H9 (cell line): ENCODE results near the gene OPN4. TPM values are rescaled to one million over a fixed set of nuclear protein-coding genes. Genes with fewer than 3 reads are reported as not detected.

Source experiments
- DNase-seq: peaks from one replicate; pipeline ENCODE4 v3.0.0-alpha.2; 2017
- H2AFZ ChIP-seq: one replicate; pipeline ENCODE4 v1.6.1; 2013; ENCODE audit warnings: mild to moderate bottlenecking, low read length, control low read depth, moderate library complexity
- H2AK5ac ChIP-seq: 2 replicates; pipeline ENCODE4 v1.6.1; 2013; ENCODE audit warnings: low read length, control low read depth, mixed read lengths; ENCODE audit not compliant: insufficient read length
- H2BK120ac ChIP-seq: one replicate; pipeline ENCODE4 v1.6.1; 2013; ENCODE audit warnings: low read depth, mild to moderate bottlenecking, low read length, control low read depth, inconsistent platforms; ENCODE audit not compliant: poor library complexity, severe bottlenecking
- H2BK12ac ChIP-seq: 2 replicates; pipeline ENCODE4 v1.6.1; 2013; ENCODE audit warnings: low read length, control low read depth, mixed read lengths, low read depth; ENCODE audit not compliant: insufficient read length
- H2BK15ac ChIP-seq: 2 replicates; pipeline ENCODE4 v1.6.1; 2013; ENCODE audit warnings: low read depth, low read length, control low read depth
- H2BK20ac ChIP-seq: one replicate; pipeline ENCODE4 v1.6.1; 2013; ENCODE audit warnings: low read depth, mild to moderate bottlenecking, low read length, control low read depth, inconsistent platforms; ENCODE audit not compliant: poor library complexity, severe bottlenecking
- H2BK5ac ChIP-seq: 2 replicates; pipeline ENCODE4 v1.6.1; 2013; ENCODE audit warnings: low read length, control low read depth, mixed read lengths; ENCODE audit not compliant: insufficient read length
- H3K14ac ChIP-seq: 2 replicates; pipeline ENCODE4 v1.6.1; 2013; ENCODE audit warnings: low read length, control low read depth; ENCODE audit not compliant: insufficient read depth
- H3K18ac ChIP-seq: 2 replicates; pipeline ENCODE4 v1.6.1; 2013; ENCODE audit warnings: low read depth, mild to moderate bottlenecking, mixed read lengths, low read length, control low read depth; ENCODE audit not compliant: insufficient read length
- H3K23ac ChIP-seq: 2 replicates; pipeline ENCODE4 v1.6.1; 2013; ENCODE audit warnings: low read length, control low read depth, mixed read lengths, low read depth; ENCODE audit not compliant: insufficient read length
- H3K23me2 ChIP-seq: 2 replicates; pipeline ENCODE4 v1.6.1; 2013; ENCODE audit warnings: low read depth, mild to moderate bottlenecking, mixed read lengths, low read length, control low read depth; ENCODE audit not compliant: insufficient read length, poor library complexity, severe bottlenecking
- H3K27ac ChIP-seq: 2 replicates; pipeline ENCODE4 v1.5.1; 2013; ENCODE audit warnings: low read length, control low read depth, mixed read lengths, low read depth; ENCODE audit not compliant: insufficient read length
- H3K27me3 ChIP-seq: 2 replicates; pipeline ENCODE4 v1.6.1; 2013; ENCODE audit warnings: low read length, control low read depth, inconsistent platforms; ENCODE audit not compliant: insufficient read depth
- H3K4ac ChIP-seq: 2 replicates; pipeline ENCODE4 v1.6.1; 2013; ENCODE audit warnings: low read depth, mild to moderate bottlenecking, control low read depth, inconsistent platforms, low read length, moderate library complexity
- H3K4me1 ChIP-seq: 2 replicates; pipeline ENCODE4 v1.6.1; 2013; ENCODE audit warnings: low read length, control low read depth, inconsistent platforms; ENCODE audit not compliant: insufficient read depth
- H3K4me2 ChIP-seq: 2 replicates; pipeline ENCODE4 v1.6.1; 2013; ENCODE audit warnings: low read length, control low read depth, mixed read lengths; ENCODE audit not compliant: insufficient read length, insufficient read depth
- H3K56ac ChIP-seq: 2 replicates; pipeline ENCODE4 v1.6.1; 2013; ENCODE audit warnings: low read depth, mild to moderate bottlenecking, mixed read lengths, low read length, control low read depth; ENCODE audit not compliant: insufficient read length
- H3K79me1 ChIP-seq: 2 replicates; pipeline ENCODE4 v1.6.1; 2013; ENCODE audit warnings: low read depth, mild to moderate bottlenecking, moderate library complexity, low read length, control low read depth, inconsistent platforms; ENCODE audit not compliant: insufficient read depth, poor library complexity, severe bottlenecking
- H3K79me2 ChIP-seq: 2 replicates; pipeline ENCODE4 v1.6.1; 2013; ENCODE audit warnings: low read length, control low read depth, inconsistent platforms; ENCODE audit not compliant: insufficient read depth
- H3K9ac ChIP-seq: 2 replicates; pipeline ENCODE4 v1.6.1; 2013; ENCODE audit warnings: low read length, control low read depth, mixed read lengths; ENCODE audit not compliant: insufficient read length; ENCODE audit errors: extremely low read depth
- H3K9me3 ChIP-seq: one replicate; pipeline ENCODE4 v1.6.1; 2013; ENCODE audit warnings: low read depth, low read length, inconsistent platforms; ENCODE audit not compliant: control insufficient read depth
- H3T11ph ChIP-seq: one replicate; pipeline ENCODE4 v1.6.1; 2013; ENCODE audit warnings: mild to moderate bottlenecking, low read length, control low read depth, inconsistent platforms
- H4K20me1 ChIP-seq: one replicate; pipeline ENCODE4 v1.6.1; 2013; ENCODE audit not compliant: control insufficient read depth, insufficient read length, insufficient read depth
- H4K5ac ChIP-seq: 2 replicates; pipeline ENCODE4 v1.6.1; 2013; ENCODE audit warnings: low read depth, mild to moderate bottlenecking, mixed read lengths, low read length, control low read depth; ENCODE audit not compliant: insufficient read length
- H4K8ac ChIP-seq: replicated peaks from 2 replicates; pipeline ENCODE4 v1.6.1; 2013; ENCODE audit warnings: low read length, control low read depth, mixed read lengths, low read depth; ENCODE audit not compliant: insufficient read length
- H4K91ac ChIP-seq: 2 replicates; pipeline ENCODE4 v1.6.1; 2013; ENCODE audit warnings: low read depth, mild to moderate bottlenecking, moderate library complexity, mixed read lengths, low read length, control low read depth; ENCODE audit not compliant: insufficient read length
- H3K27ac Mint-ChIP-seq, 3 experiments: 2 replicates in 2 of 3; 3 replicates in 1 of 3; pipeline ENCODE4 v1.8.0; 2020 to 2021; ENCODE audit warnings: mixed read lengths in 3 of 3, mild to moderate bottlenecking in 1 of 3, moderate library complexity in 1 of 3
- H3K27me3 Mint-ChIP-seq: 2 replicates; pipeline ENCODE4 v1.8.0; 2021; ENCODE audit warnings: low read depth, mild to moderate bottlenecking, moderate library complexity, mixed read lengths
- H3K36me3 Mint-ChIP-seq, 3 experiments: 2 replicates in 2 of 3; 3 replicates in 1 of 3; pipeline ENCODE4 v1.8.0; 2020 to 2021; ENCODE audit warnings: low read depth in 3 of 3, mixed read lengths in 3 of 3; ENCODE audit not compliant: insufficient read depth in 1 of 3
- H3K4me1 Mint-ChIP-seq, 2 experiments: 2 replicates each; pipeline ENCODE4 v1.8.0; 2020; ENCODE audit warnings: mixed read lengths in 2 of 2
- H3K4me3 Mint-ChIP-seq, 2 experiments: 2 replicates in 1 of 2; 3 replicates in 1 of 2; pipeline ENCODE4 v1.8.0; 2020 to 2021; ENCODE audit warnings: mild to moderate bottlenecking in 2 of 2, mixed read lengths in 2 of 2, moderate library complexity in 1 of 2
- H3K9me3 Mint-ChIP-seq, 2 experiments: 2 replicates in 1 of 2; 3 replicates in 1 of 2; pipeline ENCODE4 v1.8.0; 2020; ENCODE audit warnings: mild to moderate bottlenecking in 2 of 2, mixed read lengths in 2 of 2, moderate library complexity in 1 of 2
- WGBS: extraction: QIAGEN DNeasy Blood & Tissue Kit; methylation state at CpG from one replicate; pipeline ENCODE4 v1.1.7; 2013; ENCODE audit warnings: missing lambda C conversion rate, low lambda C conversion rate, mixed read lengths; ENCODE audit not compliant: insufficient read length; ENCODE audit errors: extremely low coverage; 5-methylcytosine and 5-hydroxymethylcytosine counted together
- total RNA-seq: library from RNA; stranded (reverse); gene quantifications from 2 replicates; pipeline ENCODE4 v1.2.1, GENCODE V29; 2021
- TF ChIP-seq, protein P1 (sequence below): fragments of 200-600 bp; sonication (generic); conservative IDR thresholded peaks from 3 replicates; pipeline ENCODE4 v1.8.0; 2021; ENCODE audit warnings: antibody characterized with exemption, mild to moderate bottlenecking

OPN4 gene
- total RNA-seq, 1 experiment from 2014 or later: not detected

- DNase-seq: no peak
- Histone ChIP-seq H2BK20ac (no peak overlapping the region), H3K14ac (no peak overlapping the region), H2BK5ac (no peak overlapping the region), H3K56ac (no peak overlapping the region), H2AFZ (no peak overlapping the region), H3K27ac (no peak overlapping the region), H2BK12ac (no peak overlapping the region), H3T11ph (no peak overlapping the region), H3K18ac (no peak overlapping the region), H2BK15ac (no peak overlapping the region), H2BK120ac (no peak overlapping the region), H3K4ac (no peak overlapping the region), H3K9ac (no peak overlapping the region), H4K5ac (no peak overlapping the region), H3K4me1 (no peaks in the 10 kb centered on the region), H2AK5ac (no peak overlapping the region), H4K20me1 (no peaks in the 10 kb centered on the region), H3K27me3 (no peaks in the 10 kb centered on the region), H3K79me1 (no peaks in the 10 kb centered on the region), H3K9me3 (no peaks in the 10 kb centered on the region), H4K8ac (no peak overlapping the region), H3K79me2 (no peaks in the 10 kb centered on the region), H3K23ac (no peak overlapping the region), H3K23me2 (no peaks in the 10 kb centered on the region), H4K91ac (no peak overlapping the region), H3K4me2 (no peak overlapping the region)
- TF ChIP-seq, protein P1, sequence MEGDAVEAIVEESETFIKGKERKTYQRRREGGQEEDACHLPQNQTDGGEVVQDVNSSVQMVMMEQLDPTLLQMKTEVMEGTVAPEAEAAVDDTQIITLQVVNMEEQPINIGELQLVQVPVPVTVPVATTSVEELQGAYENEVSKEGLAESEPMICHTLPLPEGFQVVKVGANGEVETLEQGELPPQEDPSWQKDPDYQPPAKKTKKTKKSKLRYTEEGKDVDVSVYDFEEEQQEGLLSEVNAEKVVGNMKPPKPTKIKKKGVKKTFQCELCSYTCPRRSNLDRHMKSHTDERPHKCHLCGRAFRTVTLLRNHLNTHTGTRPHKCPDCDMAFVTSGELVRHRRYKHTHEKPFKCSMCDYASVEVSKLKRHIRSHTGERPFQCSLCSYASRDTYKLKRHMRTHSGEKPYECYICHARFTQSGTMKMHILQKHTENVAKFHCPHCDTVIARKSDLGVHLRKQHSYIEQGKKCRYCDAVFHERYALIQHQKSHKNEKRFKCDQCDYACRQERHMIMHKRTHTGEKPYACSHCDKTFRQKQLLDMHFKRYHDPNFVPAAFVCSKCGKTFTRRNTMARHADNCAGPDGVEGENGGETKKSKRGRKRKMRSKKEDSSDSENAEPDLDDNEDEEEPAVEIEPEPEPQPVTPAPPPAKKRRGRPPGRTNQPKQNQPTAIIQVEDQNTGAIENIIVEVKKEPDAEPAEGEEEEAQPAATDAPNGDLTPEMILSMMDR: no peak
- Mint-ChIP-seq H3K4me3 (no peak overlapping the region), H3K9me3 (no peaks in the 10 kb centered on the region), H3K36me3 (no peaks in the 10 kb centered on the region), H3K27ac (peak overlapping the region in 1 of 3 experiments; percentile 65; a peak in 1 of 7 replicates), H3K27me3 (no peaks in the 10 kb centered on the region; the same call in 1 of the 2 replicates), H3K4me1 (peaks cover 7 to 12% of the 10 kb centered on the region in 2 experiments; a peak in 3 of 4 replicates)
- no CpG with 5 or more reads among the region's 17 CpGs for WGBS
Measured at GRCh38 chr10:86659721-86660453, 5.5 kb downstream of the OPN4 start.
